Ectodermal cell (in vitro differentiated cells): ENCODE data around the gene PPIC.
A peak's percentile ranks its signal among the peaks of the same experiment; 100 is the strongest.

Experiments
- H3K27ac ChIP-seq: 2 replicates; pipeline ENCODE4 v1.7.0; 2013; ENCODE audit warnings: mild to moderate bottlenecking, low read depth, low read length; ENCODE audit not compliant: insufficient read depth, poor library complexity, severe bottlenecking
- H3K27me3 ChIP-seq: 2 replicates; pipeline ENCODE4 v1.7.0; 2013; ENCODE audit warnings: mild to moderate bottlenecking, low read length; ENCODE audit not compliant: insufficient read depth, control insufficient read depth, poor library complexity, severe bottlenecking
- H3K36me3 ChIP-seq: one replicate; pipeline ENCODE4 v1.7.0; 2013; ENCODE audit warnings: low read length; ENCODE audit not compliant: control insufficient read depth, insufficient read depth
- H3K4me1 ChIP-seq: one replicate; pipeline ENCODE4 v1.7.0; 2013; ENCODE audit warnings: low read length; ENCODE audit not compliant: control insufficient read depth, insufficient read depth
- H3K4me3 ChIP-seq: 2 replicates; pipeline ENCODE4 v1.7.0; 2013; ENCODE audit warnings: low read depth, low read length, control low read depth; ENCODE audit not compliant: insufficient read depth
- H3K9me3 ChIP-seq: 2 replicates; pipeline ENCODE4 v1.7.0; 2013; ENCODE audit warnings: mild to moderate bottlenecking, low read length, moderate library complexity; ENCODE audit not compliant: control insufficient read depth
- WGBS, 2 experiments: methylation state at CpG; one replicate each; pipeline ENCODE4 v1.1.7; 2013; ENCODE audit warnings: missing lambda C conversion rate in 2 of 2; 5-methylcytosine and 5-hydroxymethylcytosine counted together

Gene PPIC

DNA sequence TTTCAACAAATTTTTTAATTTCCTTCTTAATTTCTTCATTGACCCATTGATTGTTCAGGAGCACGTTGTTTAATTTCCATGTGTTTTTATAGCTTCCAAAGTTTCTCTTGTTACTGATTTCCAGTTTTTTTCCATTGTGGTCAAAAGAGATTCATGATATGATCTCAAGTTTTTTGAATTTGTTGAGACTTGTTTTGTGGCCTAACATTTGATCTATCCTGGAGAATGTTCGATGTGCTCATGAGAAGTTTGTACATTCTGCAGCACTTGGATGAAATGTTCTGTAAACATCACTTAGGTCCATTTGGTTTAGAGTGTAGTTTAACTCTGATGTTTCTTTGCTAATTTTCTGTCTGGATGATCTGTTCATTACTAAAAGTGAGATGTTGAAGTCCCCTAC is 14.7 kb upstream of the PPIC start:
- H3K36me3 ChIP-seq: no peaks in the 10 kb centered on the region
- WGBS, 2 experiments: 92 to 98% methylated on average over 2 of the region's 2 CpGs
- H3K27ac ChIP-seq: no peak overlapping the region
- H3K27me3 ChIP-seq: no peaks in the 10 kb centered on the region
- H3K4me1 ChIP-seq: no peaks in the 10 kb centered on the region
- no peaks in the 10 kb centered on the region for H3K9me3 ChIP-seq
- H3K4me3 ChIP-seq: no peak overlapping the region

DNA sequence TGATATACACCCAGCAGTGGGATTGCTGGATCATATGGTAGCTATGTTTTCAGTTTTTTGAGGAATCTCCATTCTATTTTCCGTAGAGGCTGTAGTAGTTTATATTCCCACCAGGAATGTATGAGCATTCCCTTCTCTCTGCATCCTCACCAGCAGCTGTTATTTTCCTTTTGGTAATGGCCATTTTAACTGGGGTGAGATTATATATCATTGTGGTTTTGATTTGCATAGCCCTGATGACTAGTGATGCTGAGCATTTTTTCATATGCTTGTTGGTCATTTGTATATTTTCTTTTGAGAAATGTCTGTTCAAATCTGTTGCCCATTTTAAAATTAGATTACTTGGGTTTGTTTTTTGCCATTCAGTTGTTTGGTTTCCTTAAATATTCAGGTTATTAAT is 11.2 kb upstream of the PPIC start:
- H3K4me3 ChIP-seq: no peak overlapping the region
- no peaks in the 10 kb centered on the region for H3K9me3 ChIP-seq
- WGBS, 2 experiments: 100% methylated on average over 1 of the region's 1 CpG
- H3K4me1 ChIP-seq: no peaks in the 10 kb centered on the region
- no peak overlapping the region for H3K27ac ChIP-seq
- H3K36me3 ChIP-seq: no peaks in the 10 kb centered on the region
- no peaks in the 10 kb centered on the region for H3K27me3 ChIP-seq

DNA sequence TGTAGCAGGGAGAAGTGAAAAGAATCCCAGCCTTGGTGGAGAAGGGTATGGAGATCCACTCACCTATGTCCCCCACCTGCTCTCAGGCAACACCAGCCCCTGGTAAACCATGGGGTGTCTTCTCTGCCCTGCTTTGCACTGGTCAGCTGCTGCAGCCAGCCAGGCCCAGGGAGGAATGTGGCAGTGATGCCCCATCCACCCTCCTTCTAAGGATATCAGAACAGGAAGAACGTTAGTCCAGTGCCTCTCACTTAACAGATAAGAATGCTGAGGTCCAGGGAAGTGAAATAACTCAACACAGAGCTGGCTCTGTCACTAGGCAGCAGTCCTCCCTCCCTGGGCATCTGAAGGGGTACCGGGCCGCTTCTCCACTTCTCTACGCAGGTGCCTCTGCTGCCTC is 9.7 kb upstream of the PPIC start:
- no peaks in the 10 kb centered on the region for H3K27me3 ChIP-seq
- no peaks in the 10 kb centered on the region for H3K36me3 ChIP-seq
- H3K27ac ChIP-seq: no peak overlapping the region
- H3K4me1 ChIP-seq: no peaks in the 10 kb centered on the region
- no peaks in the 10 kb centered on the region for H3K9me3 ChIP-seq
- WGBS, 2 experiments: 86 to 87% methylated on average over 4 of the region's 4 CpGs
- no peak overlapping the region for H3K4me3 ChIP-seq

DNA sequence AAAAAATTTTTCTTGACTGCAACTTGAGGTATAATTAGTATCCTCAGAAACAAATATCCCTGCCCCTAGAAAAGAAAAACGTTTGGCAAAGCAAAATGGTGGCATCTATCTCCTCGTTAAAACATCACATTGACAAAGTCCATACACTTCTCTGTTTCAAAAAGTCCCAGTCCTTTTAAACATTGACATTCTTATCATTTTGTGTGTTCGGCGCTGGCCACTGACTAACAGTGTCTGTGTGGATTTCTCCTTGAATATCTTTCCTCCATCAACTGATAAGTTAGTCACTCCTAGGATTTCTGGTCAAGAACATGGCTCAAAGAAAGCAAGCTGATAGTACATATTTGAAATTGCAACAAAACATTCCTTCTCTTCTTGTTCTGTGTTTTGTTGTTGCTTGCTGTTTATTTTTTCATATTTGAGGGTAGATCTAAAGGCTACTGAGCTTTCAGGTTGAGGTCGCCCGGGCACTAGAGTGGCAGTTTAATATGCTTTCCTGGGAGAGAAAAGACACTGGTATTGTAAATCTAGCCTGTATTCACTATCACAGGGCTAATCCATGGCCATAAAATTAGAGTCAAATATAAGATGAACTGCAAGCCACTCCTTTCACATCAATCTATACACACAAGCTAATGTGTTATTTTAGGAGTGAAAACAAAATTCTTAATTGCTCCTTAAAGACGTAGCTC is 8.5 kb upstream of the PPIC start:
- no peaks in the 10 kb centered on the region for H3K4me1 ChIP-seq
- WGBS, 2 experiments: 91 to 94% methylated on average over 6 of the region's 7 CpGs
- H3K4me3 ChIP-seq: no peak overlapping the region

DNA sequence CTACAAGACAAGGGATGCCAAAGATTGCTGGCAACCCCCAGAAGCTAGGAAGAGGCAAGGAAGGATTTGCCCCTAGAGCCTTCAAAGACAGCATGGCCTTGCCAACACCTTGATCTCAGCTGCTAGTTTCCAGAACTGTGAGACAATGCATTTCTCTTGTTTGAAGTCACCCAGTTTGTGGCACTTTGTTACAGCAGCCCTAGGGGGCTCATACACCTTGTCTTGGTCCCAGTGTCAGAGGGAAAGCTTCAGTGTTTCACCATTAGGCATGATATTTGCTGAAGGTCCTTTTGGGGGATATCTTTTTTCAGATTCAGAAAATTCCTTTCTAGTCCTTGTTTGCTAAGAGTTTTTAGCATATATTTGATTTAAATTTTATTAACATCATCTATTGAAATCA is 3.1 kb upstream of the PPIC start:
- Histone ChIP-seq H3K27me3 (peaks cover 50% of the 10 kb centered on the region), H3K36me3 (no peaks in the 10 kb centered on the region), H3K9me3 (no peaks in the 10 kb centered on the region), H3K4me3 (no peak overlapping the region), H3K4me1 (peaks cover 6% of the 10 kb centered on the region), H3K27ac (no peak overlapping the region)

More for the DNA sequence above, 8.5 kb upstream of the PPIC start:
- Histone ChIP-seq H3K9me3 (no peaks in the 10 kb centered on the region), H3K27me3 (no peaks in the 10 kb centered on the region), H3K36me3 (no peaks in the 10 kb centered on the region), H3K27ac (no peak overlapping the region)

DNA sequence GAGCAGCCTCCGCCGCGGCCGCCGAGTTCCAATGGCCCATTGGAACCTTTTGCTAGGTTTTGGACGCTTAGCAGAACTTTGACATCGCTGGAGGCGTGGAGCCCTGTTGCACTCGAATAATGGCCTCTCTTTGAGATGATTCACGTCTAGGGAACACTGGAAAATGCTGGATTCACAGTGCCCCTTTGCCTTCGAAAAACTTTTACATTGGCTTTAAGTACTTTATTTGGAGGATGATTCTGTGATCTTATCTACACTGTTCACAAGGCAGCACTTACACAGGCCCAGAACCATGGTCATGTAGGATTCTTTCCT is 536 bp upstream of the PPIC start:
- Histone ChIP-seq H3K9me3 (no peaks in the 10 kb centered on the region), H3K27me3 (peaks cover 67% of the 10 kb centered on the region), H3K4me1 (peaks cover 6% of the 10 kb centered on the region), H3K27ac (no peak overlapping the region), H3K36me3 (no peaks in the 10 kb centered on the region), H3K4me3 (peak overlapping the region; percentile 53)
- 2% methylated on average over 11 of the region's 11 CpGs for WGBS, 2 experiments

DNA sequence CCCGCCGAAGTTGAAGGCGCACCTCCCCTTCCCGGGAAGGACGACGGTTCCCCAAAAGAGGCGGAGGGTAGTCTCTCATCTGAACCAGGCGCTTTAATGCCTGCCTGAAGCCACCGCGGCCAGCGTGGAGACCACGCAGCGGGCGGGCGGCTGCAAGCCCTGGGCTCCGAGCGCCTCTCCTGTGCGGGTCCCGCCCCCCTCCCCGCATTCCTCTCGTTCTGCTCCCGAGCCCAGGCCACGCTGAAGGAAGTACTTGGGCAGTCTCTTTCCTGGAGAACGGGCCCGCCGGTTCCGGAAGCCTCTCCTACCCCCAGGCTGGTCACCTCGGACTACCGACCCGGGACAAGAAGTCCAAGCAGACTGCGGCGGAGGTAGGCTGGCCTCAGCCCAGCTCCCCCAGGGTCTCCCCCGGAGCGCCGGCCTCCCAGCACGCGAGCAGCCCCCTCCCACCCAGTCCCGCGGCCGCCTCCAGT is 571 bp downstream of the PPIC start:
- WGBS, 2 experiments: 0% methylated on average over 39 to 40 of the region's 40 CpGs
- Histone ChIP-seq H3K9me3 (no peaks in the 10 kb centered on the region), H3K36me3 (no peaks in the 10 kb centered on the region), H3K4me3 (peak overlapping the region; percentile 53), H3K27me3 (peaks cover 67% of the 10 kb centered on the region), H3K4me1 (peaks cover 6% of the 10 kb centered on the region), H3K27ac (no peak overlapping the region)

DNA sequence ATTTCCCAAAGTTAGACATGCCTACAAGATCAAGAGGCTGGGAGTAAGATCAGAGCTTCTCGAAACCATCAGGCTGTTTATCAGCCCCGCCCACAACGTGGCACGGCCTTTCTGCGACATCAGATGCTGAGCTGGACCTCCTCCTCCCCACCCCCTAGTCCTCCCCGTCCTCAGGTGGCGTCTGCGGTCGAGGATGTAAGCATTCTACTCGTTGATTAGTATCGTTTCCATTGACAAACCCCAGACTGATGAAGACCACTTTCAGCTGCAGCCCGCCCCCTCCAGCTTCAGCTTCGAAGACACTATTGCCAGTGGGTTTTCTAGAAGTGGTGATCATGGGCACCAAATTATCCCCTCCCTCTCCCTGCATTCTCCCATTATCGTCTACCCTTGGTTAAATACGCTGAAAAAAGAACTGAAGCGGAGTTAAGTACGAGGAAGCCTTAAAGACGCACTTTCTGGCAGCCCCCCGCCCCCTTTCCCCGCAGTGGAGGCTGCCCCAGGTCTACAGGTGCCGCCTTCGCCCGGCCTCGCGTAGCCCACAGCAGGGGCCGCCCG is 1.1 kb downstream of the PPIC start:
- Histone ChIP-seq H3K4me3 (peak overlapping the region; percentile 53), H3K36me3 (no peaks in the 10 kb centered on the region), H3K9me3 (no peaks in the 10 kb centered on the region), H3K27ac (no peak overlapping the region), H3K27me3 (peaks cover 67% of the 10 kb centered on the region), H3K4me1 (peaks cover 6% of the 10 kb centered on the region)
- WGBS, 2 experiments: 1 to 2% methylated on average over 27 of the region's 27 CpGs

DNA sequence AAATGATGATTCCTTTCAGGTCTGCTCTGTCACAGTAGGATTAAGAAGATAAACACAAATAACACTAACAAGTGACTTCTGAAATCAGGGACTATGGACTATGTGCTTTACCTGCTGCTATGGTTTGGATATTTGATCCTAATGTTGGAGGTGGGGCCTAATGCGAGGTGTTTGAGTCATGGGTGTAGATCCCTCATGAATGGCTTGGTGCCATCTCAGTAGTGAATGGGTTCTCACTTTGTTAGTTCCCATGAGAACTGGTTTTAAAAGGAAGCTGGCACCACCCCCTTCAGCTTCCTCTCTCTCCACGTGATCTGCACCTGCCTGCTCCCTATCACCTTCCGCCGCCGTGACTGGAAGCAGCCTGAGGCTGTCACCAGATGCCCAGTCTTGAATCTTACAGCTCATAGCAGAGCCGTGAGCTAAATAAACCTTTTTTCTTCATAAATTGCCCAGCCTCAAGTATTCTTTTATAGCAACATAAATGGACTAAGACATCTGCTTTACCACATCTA is 3.3 kb downstream of the PPIC start:
- H3K36me3 ChIP-seq: no peaks in the 10 kb centered on the region
- H3K9me3 ChIP-seq: no peaks in the 10 kb centered on the region
- no peak overlapping the region for H3K4me3 ChIP-seq
- peaks cover 52% of the 10 kb centered on the region for H3K27me3 ChIP-seq
- peaks cover 6% of the 10 kb centered on the region for H3K4me1 ChIP-seq
- H3K27ac ChIP-seq: no peak overlapping the region
- 89 to 90% methylated on average over 6 of the region's 6 CpGs for WGBS, 2 experiments

DNA sequence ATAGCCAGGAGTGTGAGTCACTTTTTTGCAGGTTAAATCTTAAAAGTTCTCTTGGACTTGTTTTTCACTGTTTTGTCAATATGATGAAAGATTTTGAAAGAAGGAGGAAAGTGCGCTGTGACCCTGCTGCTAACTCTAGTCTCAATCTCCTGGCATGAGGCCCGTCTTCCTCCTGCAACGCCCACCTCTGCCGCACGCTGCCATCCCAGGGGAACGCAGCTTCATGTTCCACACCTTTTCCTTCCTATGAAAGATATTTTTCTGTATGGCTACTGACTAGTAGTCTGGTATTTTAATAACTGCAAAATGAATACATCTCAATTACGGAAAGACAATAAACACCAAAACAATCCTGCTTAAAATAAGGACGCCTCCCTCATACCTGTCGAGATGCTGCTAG is 8.3 kb downstream of the PPIC start:
- Histone ChIP-seq H3K9me3 (no peaks in the 10 kb centered on the region), H3K4me1 (no peaks in the 10 kb centered on the region), H3K4me3 (no peak overlapping the region), H3K27me3 (peaks cover 2% of the 10 kb centered on the region), H3K36me3 (no peaks in the 10 kb centered on the region), H3K27ac (no peak overlapping the region)
- 85 to 88% methylated on average over 8 to 9 of the region's 9 CpGs for WGBS, 2 experiments
